CD14-positive monocyte (primary cell): ENCODE data around the gene CCL26. TPM values are rescaled to one million over a fixed set of nuclear protein-coding genes. Genes with fewer than 3 reads are reported as not detected.

Experiments used
- DNase-seq, 3 donors: peaks; one replicate each; pipeline ENCODE4 v3.0.0-alpha.2; 2011 to 2022
- H2AFZ ChIP-seq: 2 replicates; pipeline ENCODE4 v1.6.0; 2012; ENCODE audit warnings: mild to moderate bottlenecking, low read depth, low read length, inconsistent platforms; ENCODE audit not compliant: insufficient read depth, poor library complexity, severe bottlenecking
- H3K27ac ChIP-seq, 2 donors: 1 replicate in 1 of 2; 2 replicates in 1 of 2; pipeline ENCODE4 v1.5.1; 2012 to 2013; ENCODE audit warnings: low read length in 2 of 2, control low read depth in 1 of 2, inconsistent platforms in 1 of 2, low read depth in 1 of 2, mild to moderate bottlenecking in 1 of 2
- H3K27me3 ChIP-seq, 2 donors: one replicate each; pipeline versions ENCODE4 v1.6.0 to v1.6.1; 2011 to 2013; ENCODE audit warnings: low read length in 2 of 2; ENCODE audit not compliant: control insufficient read depth in 2 of 2, insufficient read depth in 2 of 2
- H3K36me3 ChIP-seq, 2 donors: replicated peaks in 1 of 2; 1 replicate in 1 of 2; 2 replicates in 1 of 2; pipeline versions ENCODE4 v1.5.1 to v1.6.1; 2012 to 2013; ENCODE audit warnings: low read length in 2 of 2, control low read depth in 1 of 2, inconsistent platforms in 1 of 2, mild to moderate bottlenecking in 1 of 2; ENCODE audit not compliant: insufficient read depth in 2 of 2, control insufficient read depth in 1 of 2
- H3K4me1 ChIP-seq, 2 donors: 1 replicate in 1 of 2; 2 replicates in 1 of 2; pipeline versions ENCODE4 v1.5.1 to v1.6.1; 2012 to 2013; ENCODE audit warnings: low read length in 2 of 2, control low read depth in 1 of 2, inconsistent platforms in 1 of 2, mild to moderate bottlenecking in 1 of 2, moderate library complexity in 1 of 2; ENCODE audit not compliant: insufficient read depth in 2 of 2, control insufficient read depth in 1 of 2
- H3K4me2 ChIP-seq: replicated peaks from 2 replicates; pipeline ENCODE3; 2012; ENCODE audit warnings: low read length, moderate library complexity, mild to moderate bottlenecking; ENCODE audit not compliant: poor library complexity, severe bottlenecking; ENCODE audit errors: extremely low read depth
- H3K4me3 ChIP-seq, 3 experiments: fragments of 200-600 bp in 1 of 3; sonication (generic) in 1 of 3; replicated peaks in 1 of 3; 1 replicate in 2 of 3; 2 replicates in 1 of 3; pipeline ENCODE4 v1.5.1; 2011 to 2013; ENCODE audit warnings: low read length in 3 of 3, mild to moderate bottlenecking in 3 of 3, control low read depth in 2 of 3, low read depth in 2 of 3, inconsistent platforms in 1 of 3, moderate library complexity in 1 of 3
- H3K79me2 ChIP-seq: 2 replicates; pipeline ENCODE4 v1.6.0; 2012; ENCODE audit warnings: mild to moderate bottlenecking, control low read depth, inconsistent platforms, low read length, moderate library complexity; ENCODE audit not compliant: insufficient read depth
- H3K9ac ChIP-seq: 2 replicates; pipeline ENCODE4 v1.6.0; 2017; ENCODE audit warnings: low read length, mild to moderate bottlenecking; ENCODE audit not compliant: insufficient read depth, poor library complexity, severe bottlenecking
- H3K9me3 ChIP-seq, 2 donors: replicated peaks in 1 of 2; 1 replicate in 1 of 2; 2 replicates in 1 of 2; pipeline versions ENCODE4 v1.5.1 to v1.6.1; 2012 to 2013; ENCODE audit warnings: low read length in 2 of 2, control low read depth in 1 of 2; ENCODE audit not compliant: control insufficient read depth in 1 of 2, insufficient read depth in 1 of 2
- H4K20me1 ChIP-seq: 2 replicates; pipeline ENCODE4 v1.6.0; 2012; ENCODE audit warnings: mild to moderate bottlenecking, low read length, control low read depth, moderate library complexity; ENCODE audit not compliant: insufficient read depth
- H3K27ac Mint-ChIP-seq, 7 donors: one replicate each; pipeline ENCODE4 v1.8.0; 2020; ENCODE audit warnings: mild to moderate bottlenecking in 7 of 7, mixed read lengths in 7 of 7, moderate library complexity in 6 of 7, inconsistent platforms in 2 of 7
- H3K27me3 Mint-ChIP-seq, 3 donors: one replicate each; pipeline ENCODE4 v1.8.0; 2021 to 2022; ENCODE audit warnings: low read depth in 3 of 3, mild to moderate bottlenecking in 3 of 3, mixed read lengths in 3 of 3, moderate library complexity in 3 of 3, inconsistent platforms in 1 of 3
- H3K36me3 Mint-ChIP-seq, 2 donors: one replicate each; pipeline ENCODE4 v1.8.0; 2020; ENCODE audit warnings: mixed read lengths in 2 of 2, inconsistent platforms in 1 of 2, mild to moderate bottlenecking in 1 of 2
- H3K4me1 Mint-ChIP-seq: one replicate; pipeline ENCODE4 v1.8.0; 2020; ENCODE audit warnings: mild to moderate bottlenecking, mixed read lengths
- H3K4me3 Mint-ChIP-seq, 2 donors: one replicate each; pipeline ENCODE4 v1.8.0; 2020; ENCODE audit warnings: mild to moderate bottlenecking in 2 of 2, mixed read lengths in 2 of 2, moderate library complexity in 1 of 2
- H3K9me3 Mint-ChIP-seq, 7 donors: one replicate each; pipeline ENCODE4 v1.8.0; 2020 to 2022; ENCODE audit warnings: mixed read lengths in 7 of 7, mild to moderate bottlenecking in 6 of 7, moderate library complexity in 6 of 7, inconsistent platforms in 2 of 7
- WGBS: methylation state at CpG from one replicate; pipeline ENCODE4 v1.1.5; 2013; ENCODE audit warnings: missing lambda C conversion rate; ENCODE audit not compliant: insufficient coverage; 5-methylcytosine and 5-hydroxymethylcytosine counted together
- intact Hi-C, 2 donors: fragments of 100-400 bp; cut with micrococcal nuclease; formaldehyde crosslinking; loops; one replicate each; pipeline versions ENCODE4 v1.15.0 to v1.15.1; 2023
- polyA plus RNA-seq, 3 donors: library from polyadenylated mRNA; depleted of rRNA in 1 of 3; unstranded in 2 of 3; stranded (reverse) in 1 of 3; fragments of 300-500 nt in 2 of 3; fragments of >200 nt in 1 of 3; fragmentation: Illumina TruSeq in 2 of 3; gene quantifications; 1 replicate in 2 of 3; 2 replicates in 1 of 3; pipeline ENCODE4 v1.2.3, GENCODE V29; 2012 to 2021
- TF ChIP-seq, protein P1 (sequence below): fragments of 200-600 bp; IDR thresholded peaks from one replicate; pipeline ENCODE4 v1.8.0; 2022; ENCODE audit warnings: antibody characterized with exemption, mild to moderate bottlenecking

The CCL26 gene
- polyA plus RNA-seq, 3 donors: not detected

DNA sequence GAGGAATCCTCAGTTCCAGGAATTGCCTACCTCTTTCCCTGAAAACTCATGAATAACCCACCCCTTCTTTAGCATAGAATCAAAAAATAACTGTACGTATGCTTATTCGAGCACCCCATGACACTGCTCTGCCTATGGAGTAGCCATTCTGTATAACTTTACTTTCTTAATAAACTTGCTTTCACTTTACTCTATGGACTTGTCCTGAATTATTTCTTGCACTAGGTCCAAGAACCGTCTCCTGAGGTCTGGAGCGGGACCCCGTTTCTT is 30.5 kb upstream of the CCL26 start:
- peaks cover 0 to 2% of the 10 kb centered on the region in 2 donors for H3K36me3 Mint-ChIP-seq
- Histone ChIP-seq H3K9ac (no peak overlapping the region), H3K9me3 (peaks cover 14 to 19% of the 10 kb centered on the region in 2 donors), H3K4me3 (no peak overlapping the region), H3K27ac (no peak overlapping the region), H3K36me3 (no peaks in the 10 kb centered on the region), H3K4me1 (no peaks in the 10 kb centered on the region), H4K20me1 (no peaks in the 10 kb centered on the region), H2AFZ (no peak overlapping the region), H3K27me3 (no peaks in the 10 kb centered on the region), H3K4me2 (no peak overlapping the region), H3K79me2 (no peaks in the 10 kb centered on the region)
- no peak overlapping the region for H3K27ac Mint-ChIP-seq
- 100% methylated on average over 2 of the region's 5 CpGs for WGBS
- DNase-seq: no peak
- H3K9me3 Mint-ChIP-seq: peaks cover 12 to 22% (median 17%) of the 10 kb centered on the region in 7 donors
- peaks cover 1% of the 10 kb centered on the region for H3K4me1 Mint-ChIP-seq
- H3K4me3 Mint-ChIP-seq: no peak overlapping the region
- intact Hi-C loops: no loop called here
- TF ChIP-seq, protein P1, sequence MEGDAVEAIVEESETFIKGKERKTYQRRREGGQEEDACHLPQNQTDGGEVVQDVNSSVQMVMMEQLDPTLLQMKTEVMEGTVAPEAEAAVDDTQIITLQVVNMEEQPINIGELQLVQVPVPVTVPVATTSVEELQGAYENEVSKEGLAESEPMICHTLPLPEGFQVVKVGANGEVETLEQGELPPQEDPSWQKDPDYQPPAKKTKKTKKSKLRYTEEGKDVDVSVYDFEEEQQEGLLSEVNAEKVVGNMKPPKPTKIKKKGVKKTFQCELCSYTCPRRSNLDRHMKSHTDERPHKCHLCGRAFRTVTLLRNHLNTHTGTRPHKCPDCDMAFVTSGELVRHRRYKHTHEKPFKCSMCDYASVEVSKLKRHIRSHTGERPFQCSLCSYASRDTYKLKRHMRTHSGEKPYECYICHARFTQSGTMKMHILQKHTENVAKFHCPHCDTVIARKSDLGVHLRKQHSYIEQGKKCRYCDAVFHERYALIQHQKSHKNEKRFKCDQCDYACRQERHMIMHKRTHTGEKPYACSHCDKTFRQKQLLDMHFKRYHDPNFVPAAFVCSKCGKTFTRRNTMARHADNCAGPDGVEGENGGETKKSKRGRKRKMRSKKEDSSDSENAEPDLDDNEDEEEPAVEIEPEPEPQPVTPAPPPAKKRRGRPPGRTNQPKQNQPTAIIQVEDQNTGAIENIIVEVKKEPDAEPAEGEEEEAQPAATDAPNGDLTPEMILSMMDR: no peak
- H3K27me3 Mint-ChIP-seq: peaks cover 5 to 11% (median 7%) of the 10 kb centered on the region in 3 donors

DNA sequence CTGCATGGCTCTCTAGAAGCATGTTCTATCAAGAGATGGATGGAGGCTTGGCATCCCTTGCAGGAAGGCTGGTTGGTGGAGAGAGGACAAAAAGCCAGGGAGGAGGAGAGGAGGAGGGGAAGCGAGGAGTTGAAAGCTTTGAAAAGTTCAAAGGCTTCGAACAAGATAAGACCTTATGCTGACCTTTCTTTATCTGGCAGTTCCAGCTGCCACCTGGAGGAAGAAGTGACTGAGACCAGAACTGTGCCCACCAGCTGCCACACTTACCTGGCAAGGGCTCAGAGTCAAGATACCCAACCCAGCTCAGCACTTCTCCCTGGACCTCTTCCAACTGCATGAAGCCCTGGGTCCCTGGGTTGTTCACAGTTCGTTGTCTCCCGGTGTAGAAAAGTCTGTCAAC is 26.8 kb upstream of the CCL26 start:
- Mint-ChIP-seq H3K4me3 (no peak overlapping the region), H3K27ac (peak overlapping the region in 1 of 7 donors; percentile 71), H3K36me3 (no peaks in the 10 kb centered on the region), H3K9me3 (peaks cover 0 to 4% (median 0%) of the 10 kb centered on the region in 7 donors), H3K4me1 (peaks cover 17% of the 10 kb centered on the region), H3K27me3 (peaks cover 6 to 9% (median 8%) of the 10 kb centered on the region in 3 donors)
- H3K36me3 ChIP-seq: no peaks in the 10 kb centered on the region
- no peak overlapping the region for H3K9ac ChIP-seq
- H3K9me3 ChIP-seq: no peaks in the 10 kb centered on the region
- H3K27me3 ChIP-seq: no peaks in the 10 kb centered on the region
- H3K4me1 ChIP-seq: peaks cover 12 to 23% of the 10 kb centered on the region in 2 donors
- H3K4me3 ChIP-seq: no peak overlapping the region
- H2AFZ ChIP-seq: no peak overlapping the region
- TF ChIP-seq, protein P1: no peak
- no peaks in the 10 kb centered on the region for H3K79me2 ChIP-seq
- no peak overlapping the region for H3K4me2 ChIP-seq
- intact Hi-C loops: no loop called here
- no peaks in the 10 kb centered on the region for H4K20me1 ChIP-seq
- no peak for DNase-seq
- H3K27ac ChIP-seq: no peak overlapping the region
- WGBS: 72% methylated on average over 3 of the region's 4 CpGs
